D721Med (cell line): ENCODE measurements around the gene ZDHHC8.

Experiments used
- DNase-seq: peaks from one replicate; pipeline ENCODE4 v3.0.0; 2011; ENCODE audit warnings: low spot score; ENCODE audit not compliant: insufficient read length
- FAIRE-seq: peaks from 2 replicates; lab custom pipeline; 2011; peaks lifted over from hg19 to GRCh38; lab: Jason Lieb, UNC
- CTCF ChIP-seq: IDR thresholded peaks from 2 replicates; pipeline ENCODE4 v1.5.1; 2012; ENCODE audit warnings: mild to moderate bottlenecking, control low read depth; ENCODE audit not compliant: insufficient read depth; ENCODE audit errors: missing control alignments

ZDHHC8 gene

GRCh38 chr22:20175597-20175900 lies 43.9 kb downstream of the ZDHHC8 start:
- DNase-seq (no peak), FAIRE-seq (no peak)
- TF ChIP-seq CTCF = no peak

- TF ChIP-seq CTCF = no peak
- no peak for FAIRE-seq
- DNase-seq = no peak
Observed at GRCh38 chr22:20176421-20177085, 44.9 kb downstream of the ZDHHC8 start.

- DNase-seq = no peak
- no peak for FAIRE-seq
- no peak for TF ChIP-seq CTCF
Observed at GRCh38 chr22:20177217-20177911, 45.8 kb downstream of the ZDHHC8 start.

- FAIRE-seq (no peak), DNase-seq (no peak)
- TF ChIP-seq CTCF = no peak
Observed at GRCh38 chr22:20178075-20178914, 46.7 kb downstream of the ZDHHC8 start.

- TF ChIP-seq CTCF = no peak
- no peak for DNase-seq
- FAIRE-seq = no peak
Observed at GRCh38 chr22:20178915-20179227, 47.3 kb downstream of the ZDHHC8 start.

GRCh38 chr22:20179455-20180244 lies 48.0 kb downstream of the ZDHHC8 start:
- no peak for TF ChIP-seq CTCF
- DNase-seq = no peak
- FAIRE-seq = no peak
